SIG-M5 treated with dmso at 0.1 percent for 504 hours (cell line): ENCODE measurements around the gene SHTN1.
A peak's percentile ranks its signal among the peaks of the same experiment; 100 is the strongest.

ENCODE experiments used
- DNase-seq: peaks from one replicate; lab custom pipeline; 2025; ENCODE audit not compliant: unreplicated experiment; lab: John Stamatoyannopoulos, UW

Gene SHTN1

DNA sequence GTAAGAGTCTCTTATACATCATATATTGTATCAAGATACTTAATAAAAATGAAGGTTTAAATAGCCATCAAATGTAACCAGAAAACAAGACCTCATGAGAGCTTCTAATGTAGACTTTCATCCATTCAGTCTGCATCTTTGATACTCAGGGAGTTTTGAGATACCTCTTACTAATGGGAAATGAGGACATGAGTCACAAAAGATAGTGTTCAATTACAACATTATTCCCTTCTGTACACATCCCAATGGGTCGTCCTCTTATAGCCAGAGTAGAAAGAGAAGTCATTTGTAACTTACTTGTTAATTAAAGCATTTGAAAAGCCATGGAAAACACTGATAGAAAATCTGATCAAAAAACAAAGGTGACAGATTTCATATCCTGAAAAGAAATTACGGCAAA lies 19.4 kb downstream of the SHTN1 start:
- no peak for DNase-seq

DNA sequence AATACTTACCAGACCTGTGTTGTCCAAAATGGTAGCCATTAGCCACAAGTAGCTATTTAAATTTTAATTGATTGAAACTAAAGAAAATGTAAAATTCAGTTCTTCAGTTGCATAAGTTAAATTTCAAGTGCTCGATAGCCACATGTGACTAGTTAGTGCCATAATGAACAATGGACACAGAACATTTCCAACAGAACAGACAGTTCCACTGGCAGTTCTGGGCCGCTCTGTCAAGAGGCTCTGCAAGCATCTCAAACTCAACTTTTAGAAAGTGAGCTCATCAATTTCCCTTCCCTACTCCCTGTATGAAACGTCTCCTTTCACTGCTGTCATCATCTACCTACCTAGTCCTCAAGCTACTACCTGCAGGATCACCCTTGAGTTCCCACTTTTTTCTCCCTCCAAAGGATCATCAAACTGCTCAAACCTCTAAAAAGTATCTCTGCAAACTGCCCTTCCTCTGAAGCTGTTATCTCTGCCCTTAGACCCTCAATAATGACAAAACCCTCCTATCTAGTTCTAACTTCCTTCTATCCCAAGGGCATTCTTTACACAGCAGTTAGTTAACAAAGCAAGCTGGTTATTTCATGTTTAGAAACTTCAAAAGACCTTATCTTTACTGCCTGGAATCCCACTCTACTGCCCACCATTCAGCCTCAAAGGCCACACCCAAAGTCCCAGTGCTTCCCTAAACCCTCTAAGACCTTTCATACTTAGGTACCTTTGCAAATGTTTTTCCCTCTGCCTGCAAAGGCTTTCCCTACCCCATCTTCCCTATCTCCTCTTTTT lies 20.6 kb downstream of the SHTN1 start:
- DNase-seq, result no peak

DNA sequence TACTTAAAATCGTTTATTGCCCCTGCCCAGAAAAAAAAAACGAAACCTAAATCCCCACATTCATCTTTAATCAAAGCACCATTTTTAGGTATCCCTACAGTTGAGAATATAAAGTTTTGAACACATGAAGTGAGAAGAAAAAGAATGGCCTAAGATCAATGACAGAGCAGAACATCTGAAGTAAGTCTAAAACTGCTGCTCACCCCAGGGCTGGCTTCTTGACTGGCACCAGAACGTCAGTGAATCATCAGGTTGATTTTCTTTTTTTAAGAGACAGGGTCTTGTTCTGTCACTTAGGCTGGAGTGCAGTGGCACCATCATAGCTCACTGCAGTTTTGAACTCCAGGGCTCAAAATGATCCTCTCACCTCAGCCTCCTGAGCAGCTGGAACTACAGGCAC lies 24.9 kb downstream of the SHTN1 start:
- no peak for DNase-seq

DNA sequence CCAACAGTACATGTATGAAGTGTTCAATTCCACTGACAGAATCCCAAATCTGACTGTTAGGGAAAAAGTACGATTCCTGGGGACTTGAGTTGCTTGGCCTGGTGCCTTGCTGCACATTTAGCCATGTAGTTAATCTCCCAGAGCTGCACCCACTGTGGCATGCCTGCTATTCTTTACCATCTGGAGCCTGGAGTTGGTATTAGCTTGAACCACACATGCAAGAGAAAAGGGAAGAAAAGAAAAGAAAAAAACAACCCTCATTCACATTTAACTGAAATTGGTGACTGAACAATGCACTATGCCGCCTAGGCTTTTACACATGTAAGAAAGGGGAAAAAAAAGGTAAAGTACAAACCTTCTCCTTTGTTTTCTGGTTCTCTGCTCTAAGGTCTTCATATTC lies 26.1 kb downstream of the SHTN1 start:
- no peak for DNase-seq

DNA sequence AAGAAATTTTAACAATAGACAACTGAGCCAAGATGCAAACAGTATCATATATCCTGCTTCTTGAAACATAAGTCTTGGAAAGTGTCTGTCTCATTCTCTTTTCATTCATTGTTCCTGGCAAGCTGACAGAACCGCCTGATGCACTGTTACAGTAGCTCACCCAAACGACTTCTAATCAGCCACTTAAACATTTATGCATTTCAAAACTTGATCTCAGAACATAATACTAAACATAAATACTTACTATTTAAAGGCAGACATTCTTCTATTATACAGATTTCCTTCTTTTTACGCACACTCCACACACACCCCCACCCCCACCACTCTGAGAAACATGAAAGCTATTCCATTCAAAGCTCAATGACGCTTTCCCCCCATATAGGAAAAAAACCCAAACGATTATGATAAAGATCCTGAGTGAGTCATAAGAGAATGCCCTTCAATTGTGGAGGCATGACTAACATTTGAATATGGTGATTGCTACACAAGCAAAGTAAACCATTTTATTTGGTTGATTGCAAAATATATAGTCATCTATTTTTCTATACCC lies 30.5 kb downstream of the SHTN1 start:
- no peak for DNase-seq

DNA sequence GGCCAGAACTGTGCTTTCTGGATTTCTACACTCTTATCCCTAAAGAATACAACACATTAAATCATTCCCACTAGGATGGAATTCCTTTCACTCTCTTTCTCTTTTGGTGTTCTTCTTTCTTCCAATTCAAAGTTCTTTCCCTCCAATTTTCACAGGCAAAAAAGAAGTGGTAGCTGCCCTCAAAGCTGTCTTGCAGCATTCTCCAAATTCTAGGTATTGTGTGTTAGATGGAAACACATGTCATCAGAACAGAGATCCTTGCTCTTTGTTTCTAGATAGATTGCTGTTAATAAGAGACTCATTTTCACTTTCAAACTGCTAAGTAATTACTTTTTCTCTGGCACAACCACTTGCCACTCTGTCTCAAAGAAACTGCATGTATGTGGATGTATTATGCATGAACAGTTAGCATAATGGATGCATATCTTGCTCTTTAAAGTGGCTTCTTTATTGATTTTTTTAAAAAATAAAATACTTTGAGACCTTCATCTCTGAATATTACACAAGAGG lies 31.0 kb downstream of the SHTN1 start:
- DNase-seq, result no peak

DNA sequence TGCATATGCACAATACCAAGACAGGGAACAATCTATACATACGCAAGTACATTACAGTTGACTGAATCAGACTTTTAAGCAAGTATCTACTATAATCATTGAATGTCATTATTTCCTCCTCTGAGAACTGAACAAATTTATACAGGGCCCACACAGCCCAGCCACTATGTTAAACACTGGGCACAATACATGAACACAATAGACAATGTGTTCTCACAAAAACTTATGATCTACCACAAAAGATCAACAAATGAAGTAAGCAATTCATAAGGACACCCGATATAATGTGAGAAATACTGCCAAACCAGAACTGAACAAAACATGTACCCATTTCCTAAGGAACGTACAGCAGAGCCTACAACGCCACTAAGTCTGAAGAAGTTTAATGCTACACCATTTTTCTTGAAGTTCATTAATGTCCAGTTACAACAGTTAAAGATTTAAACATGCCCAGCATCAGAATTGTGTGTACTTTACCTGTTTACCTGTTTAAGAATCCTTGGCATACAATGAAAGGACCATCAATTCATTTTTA lies 31.5 kb downstream of the SHTN1 start:
- no peak for DNase-seq

DNA sequence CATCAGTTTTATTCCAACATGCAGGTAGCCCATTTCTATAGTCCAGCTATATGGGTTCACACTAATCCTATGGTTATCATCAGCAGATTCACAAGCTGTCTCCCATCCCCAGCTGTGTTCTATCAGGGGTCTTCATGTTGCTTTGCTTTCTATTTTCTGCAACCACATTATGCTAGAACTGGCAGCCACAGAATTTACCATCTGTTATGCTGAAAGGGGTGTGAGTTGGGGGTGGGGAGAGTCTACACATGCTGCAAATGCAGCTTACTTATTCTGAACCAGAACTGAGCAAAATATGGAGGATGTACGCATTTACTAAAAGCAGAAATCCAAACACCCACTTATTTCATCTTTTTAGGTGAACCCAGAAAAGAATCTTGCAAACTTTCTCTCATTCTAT lies 32.9 kb downstream of the SHTN1 start:
- no peak for DNase-seq

DNA sequence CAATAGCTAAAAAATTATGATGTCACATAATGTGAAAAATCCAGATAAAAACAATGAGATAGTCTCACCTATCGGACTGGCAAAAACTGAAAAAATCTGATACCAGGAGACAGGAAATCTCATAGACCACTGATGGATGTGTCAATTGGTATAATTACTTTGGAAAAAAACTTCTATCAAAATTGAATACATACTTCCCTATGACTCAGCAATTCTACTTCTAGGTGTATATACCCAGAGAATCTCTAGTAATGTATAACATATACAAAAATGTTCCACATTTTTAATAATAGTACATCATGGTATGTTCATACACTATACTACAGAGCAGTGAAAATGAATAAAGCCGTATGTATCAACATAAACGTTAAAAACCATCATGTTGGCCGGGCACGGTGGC lies 34.9 kb downstream of the SHTN1 start:
- no peak for DNase-seq

DNA sequence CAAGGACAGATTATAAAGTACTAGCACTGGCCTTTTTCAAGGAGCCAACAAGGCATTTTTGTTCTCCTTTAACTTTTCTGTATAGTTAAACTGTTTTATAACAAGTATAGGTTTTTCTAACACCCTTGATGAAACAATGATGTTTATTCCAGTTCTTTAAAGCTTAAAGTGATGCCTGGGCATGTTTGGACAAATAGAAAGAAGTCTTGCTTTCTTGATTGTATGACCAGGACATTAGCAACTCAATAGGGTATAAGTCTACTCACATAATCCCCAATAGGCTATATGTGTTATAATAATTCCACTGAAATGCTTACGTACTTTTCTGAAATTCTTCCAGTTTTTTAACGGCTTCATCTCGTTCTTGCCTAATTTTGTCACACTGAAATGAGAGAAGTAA lies 36.7 kb downstream of the SHTN1 start:
- no peak for DNase-seq

DNA sequence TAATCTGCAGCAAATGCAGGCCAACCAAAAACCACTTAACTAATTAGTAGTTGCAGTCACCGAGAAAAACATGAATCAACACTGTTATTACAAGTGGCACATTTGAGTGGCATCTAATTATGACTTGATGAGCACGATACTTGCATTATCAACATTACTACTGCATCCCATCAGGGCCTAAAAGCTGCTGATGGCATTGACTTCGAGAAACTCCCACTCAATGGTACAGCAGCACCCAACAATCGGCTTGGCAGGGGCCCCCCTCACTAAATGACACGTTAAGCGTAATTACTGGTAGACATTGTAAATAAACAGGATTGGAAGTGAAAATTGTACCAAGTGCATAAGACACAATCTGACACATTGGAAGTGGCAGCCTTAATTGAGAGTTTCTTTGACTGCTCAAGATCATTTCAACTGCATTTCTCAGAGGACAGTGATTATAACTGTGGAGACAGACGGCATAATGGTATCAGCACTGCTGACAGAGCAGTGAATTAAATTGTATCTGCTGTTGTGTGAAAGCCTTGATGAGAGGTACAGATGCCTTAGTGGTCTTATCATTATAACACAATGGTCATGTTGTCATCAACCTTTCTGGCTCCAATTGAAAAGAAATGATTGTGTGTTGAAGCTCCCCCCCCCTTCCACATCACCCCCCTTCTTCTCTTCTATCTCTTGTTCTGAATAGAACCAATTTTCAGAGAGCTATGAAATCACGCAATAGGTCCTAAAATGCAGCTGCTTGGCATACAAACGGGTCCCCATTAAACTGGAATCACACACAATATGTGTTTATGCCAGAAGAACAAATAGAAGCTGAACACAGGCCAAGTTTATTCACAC lies 43.4 kb downstream of the SHTN1 start:
- no peak for DNase-seq

DNA sequence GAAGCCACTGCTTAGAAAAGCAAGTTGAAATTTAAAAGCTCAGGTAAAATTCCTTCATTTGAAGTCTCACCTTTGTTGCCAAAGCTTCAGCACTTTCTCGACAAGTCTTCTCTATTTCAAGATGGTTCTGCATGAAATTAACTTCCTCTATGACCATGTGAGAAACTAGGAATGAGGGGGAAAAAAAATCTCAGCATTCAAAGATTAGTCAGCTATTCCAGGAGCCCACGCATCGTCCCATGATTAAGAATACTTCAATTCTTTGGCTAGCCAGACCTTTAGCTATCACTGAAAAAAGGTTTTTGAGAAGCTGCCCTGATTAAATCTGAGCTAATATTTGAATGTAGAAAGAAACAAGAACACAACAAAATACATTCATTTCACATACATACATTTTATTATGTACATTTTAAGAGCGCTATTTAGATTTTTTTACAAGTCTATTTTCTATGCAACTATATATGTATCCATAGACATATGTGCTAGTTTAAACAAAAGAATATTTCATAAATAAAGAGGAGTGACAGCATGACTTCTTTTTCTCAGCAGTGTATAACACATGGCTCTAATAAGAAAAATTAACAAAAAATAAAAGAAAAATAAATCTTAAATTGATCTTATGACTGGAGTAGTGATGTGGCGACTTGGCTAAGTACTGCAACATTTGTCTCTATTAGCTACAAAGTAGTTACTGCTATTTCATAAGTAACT lies 44.8 kb downstream of the SHTN1 start:
- DNase-seq, result no peak

DNA sequence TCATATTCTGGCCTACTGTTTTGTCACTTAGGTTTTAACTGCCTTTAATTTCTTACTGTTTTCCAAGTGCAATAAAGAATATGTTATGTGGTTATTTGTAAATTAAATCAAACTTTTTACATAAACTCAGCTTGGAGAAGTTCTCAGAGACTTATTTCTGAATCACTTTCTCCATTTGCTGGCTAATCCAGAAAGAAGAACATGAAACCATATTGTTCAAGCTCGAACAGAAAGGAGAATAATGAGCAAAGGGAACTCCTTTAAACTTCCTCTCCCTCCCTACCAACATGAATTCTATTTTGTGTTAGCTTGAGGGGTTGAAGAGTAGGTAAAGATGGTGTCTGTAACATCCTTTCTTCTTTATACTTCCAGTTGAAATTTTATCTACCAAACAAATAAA lies 52.3 kb downstream of the SHTN1 start:
- peak; percentile 44 for DNase-seq

DNA sequence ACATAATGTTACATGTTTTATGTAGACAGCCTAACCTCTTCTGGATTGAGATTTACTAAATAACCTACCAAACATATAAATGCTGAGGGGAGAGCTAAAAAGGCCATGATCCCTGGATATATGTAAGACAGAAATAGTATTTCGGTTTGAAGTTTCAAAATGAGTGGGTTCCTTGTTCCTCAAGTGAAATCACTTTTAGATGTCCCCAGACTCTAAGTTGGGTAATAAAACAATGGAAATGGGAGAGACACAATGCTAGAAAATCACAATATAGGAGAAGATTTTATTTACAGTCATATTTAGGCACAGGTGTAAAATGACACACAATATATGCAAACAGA lies 56.5 kb downstream of the SHTN1 start:
- peak; percentile 60 for DNase-seq

DNA sequence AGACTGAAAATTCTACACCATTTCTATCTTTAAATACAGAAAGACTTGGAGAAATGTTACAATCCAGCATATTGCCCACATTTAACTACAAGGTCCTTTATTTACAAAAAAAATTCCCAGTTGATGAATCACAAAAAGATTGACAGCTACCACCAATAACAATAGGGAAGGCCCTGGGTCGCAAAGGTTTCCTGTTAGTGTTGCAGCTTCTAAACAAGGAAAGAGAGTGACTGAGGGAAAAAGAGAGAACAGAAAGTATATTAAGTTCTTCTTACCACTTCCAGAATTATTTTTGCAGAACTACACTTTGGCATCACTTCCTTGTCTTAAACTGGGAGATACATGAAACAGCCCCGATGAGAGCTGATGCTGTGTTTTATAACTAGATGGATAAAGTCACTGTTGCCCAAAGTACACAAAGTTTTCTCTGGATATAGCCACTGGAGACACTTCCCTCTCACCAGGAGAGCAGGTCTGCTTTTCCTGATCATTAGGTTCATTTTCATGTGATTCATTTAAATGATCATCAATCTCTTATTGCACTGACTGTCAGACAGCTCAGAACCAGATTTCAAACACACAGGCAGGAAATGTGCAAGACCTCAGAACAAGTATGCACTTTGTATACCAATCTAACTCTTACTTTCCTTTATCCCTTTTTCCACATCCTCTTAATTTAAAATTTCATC lies 57.0 kb downstream of the SHTN1 start:
- peak; percentile 91 for DNase-seq

DNA sequence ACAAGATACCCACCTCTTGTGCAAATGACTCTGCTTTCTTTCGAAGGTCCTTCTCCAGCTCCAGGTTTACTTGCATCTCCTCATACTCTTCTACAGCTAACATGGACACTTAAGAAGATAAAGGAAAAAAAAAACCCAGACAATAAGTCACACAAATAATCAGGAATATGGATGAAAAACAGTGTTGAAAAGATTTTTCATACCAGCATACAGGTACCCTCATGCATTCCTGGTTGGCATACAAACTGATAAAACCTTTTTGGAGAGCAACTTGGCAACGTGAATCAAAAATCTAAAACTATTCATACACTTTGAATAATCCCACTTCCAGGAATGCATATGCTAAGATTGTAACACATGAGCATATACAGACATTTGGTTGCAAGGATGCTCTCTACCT lies 60.1 kb downstream of the SHTN1 start:
- no peak for DNase-seq

DNA sequence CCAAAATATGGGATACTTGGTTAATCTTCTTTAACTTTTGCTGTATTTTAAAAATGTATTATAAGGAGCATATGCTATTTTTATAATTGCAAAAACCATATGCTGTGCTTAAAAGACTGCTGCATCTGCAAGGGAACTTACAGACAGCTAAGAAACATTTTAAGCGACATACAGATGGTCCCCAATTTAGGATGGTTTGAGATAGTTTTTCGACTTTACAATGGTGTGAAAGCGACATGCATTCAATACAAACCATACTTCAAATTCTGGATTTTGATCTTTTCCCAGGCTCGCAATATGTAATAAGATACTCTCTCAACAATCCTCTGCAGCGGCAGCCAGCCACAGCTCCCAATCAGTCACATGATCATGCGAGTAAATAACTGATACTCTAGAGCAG lies 73.2 kb downstream of the SHTN1 start:
- no peak for DNase-seq

DNA sequence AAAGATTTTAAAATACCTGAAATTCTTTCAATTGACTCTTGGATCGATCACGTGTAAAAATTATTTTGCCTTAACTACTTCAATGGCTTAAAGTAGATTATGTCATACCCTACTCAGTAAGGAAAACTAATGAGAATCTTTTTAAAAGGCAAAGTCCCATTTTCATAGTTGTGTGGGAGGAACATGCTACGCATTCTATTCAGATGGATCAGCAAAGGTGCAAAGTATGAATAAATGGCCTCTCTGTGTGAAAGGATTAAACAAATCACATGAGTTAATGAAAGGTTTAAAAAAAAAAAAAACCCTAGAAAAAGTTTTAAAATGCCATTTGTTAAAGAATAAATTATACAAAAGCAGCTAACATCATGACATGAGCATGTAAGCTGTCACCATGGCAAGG lies 78.6 kb downstream of the SHTN1 start:
- DNase-seq, result no peak

DNA sequence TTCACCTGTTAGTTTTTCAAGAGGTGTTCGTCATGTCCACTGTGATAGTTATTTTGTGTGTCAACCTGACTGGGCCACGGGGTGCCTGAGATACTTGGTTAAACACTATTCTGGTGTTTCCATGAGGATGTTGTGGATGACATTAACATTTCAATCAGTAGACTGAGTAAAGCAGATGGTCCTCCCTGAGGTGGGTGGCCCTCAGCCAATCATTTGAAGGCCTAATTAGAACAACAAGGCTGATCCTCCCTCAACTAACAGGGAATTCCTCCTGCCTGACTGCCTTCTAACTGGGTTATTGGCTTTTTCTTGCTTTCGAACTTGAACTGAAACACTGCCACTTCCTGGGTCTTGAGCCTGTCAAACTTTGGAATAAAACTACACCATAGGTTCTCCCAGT lies 79.9 kb downstream of the SHTN1 start:
- DNase-seq, result no peak

DNA sequence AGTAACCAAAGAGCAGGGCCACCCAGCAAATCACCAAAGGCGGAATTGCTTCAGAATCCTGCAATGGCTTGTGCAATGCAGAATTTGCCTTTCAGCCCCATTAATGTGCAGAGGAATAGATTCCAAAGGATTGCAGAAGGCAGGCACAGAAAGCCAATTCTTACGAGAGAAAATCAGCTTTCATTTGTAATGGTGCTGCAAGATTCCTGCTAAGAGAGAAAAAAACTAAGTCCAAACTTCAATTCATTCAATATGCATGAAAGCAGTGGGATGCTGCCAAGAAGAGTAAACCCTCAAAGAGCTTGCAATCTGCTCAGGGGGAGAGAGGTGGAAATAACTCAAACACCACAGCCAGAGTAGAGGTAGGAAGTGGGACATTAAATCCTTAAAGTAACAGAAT lies 85.3 kb downstream of the SHTN1 start:
- no peak for DNase-seq

DNA sequence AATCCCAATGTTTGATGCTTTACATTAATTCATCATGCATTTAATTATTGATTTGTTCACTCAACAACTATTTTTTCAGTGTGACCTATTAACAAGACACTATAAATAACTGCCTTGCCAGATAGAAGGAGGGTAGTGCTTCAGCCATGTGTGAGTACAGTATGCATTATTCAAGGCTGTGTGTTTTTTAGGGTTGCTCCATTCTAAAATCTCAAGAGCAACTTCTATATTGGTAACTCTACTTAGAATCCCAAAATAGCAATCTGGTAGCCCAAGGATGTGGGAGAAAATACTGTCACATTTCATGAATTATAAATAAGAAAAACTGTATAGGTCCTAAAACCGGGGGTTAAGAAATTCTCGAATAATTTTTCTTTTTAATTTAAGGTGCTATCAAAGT lies 85.8 kb downstream of the SHTN1 start:
- DNase-seq, result no peak
